GM21390 (cell line): Measurements from ENCODE around the gene RGSL1.
A peak's percentile ranks its signal among the peaks of the same experiment; 100 is the strongest.
"Not testable (repeated sequence)": the region's sequence is repeated elsewhere in the genome, so short reads cannot be mapped to it uniquely, and the experiment has no call there.

ENCODE experiments used
- ATAC-seq: cut with Tn5 transposase; IDR thresholded peaks from one replicate; pipeline ENCODE4 v1.9.1; 2021; ENCODE audit not compliant: unreplicated experiment

Gene RGSL1

DNA sequence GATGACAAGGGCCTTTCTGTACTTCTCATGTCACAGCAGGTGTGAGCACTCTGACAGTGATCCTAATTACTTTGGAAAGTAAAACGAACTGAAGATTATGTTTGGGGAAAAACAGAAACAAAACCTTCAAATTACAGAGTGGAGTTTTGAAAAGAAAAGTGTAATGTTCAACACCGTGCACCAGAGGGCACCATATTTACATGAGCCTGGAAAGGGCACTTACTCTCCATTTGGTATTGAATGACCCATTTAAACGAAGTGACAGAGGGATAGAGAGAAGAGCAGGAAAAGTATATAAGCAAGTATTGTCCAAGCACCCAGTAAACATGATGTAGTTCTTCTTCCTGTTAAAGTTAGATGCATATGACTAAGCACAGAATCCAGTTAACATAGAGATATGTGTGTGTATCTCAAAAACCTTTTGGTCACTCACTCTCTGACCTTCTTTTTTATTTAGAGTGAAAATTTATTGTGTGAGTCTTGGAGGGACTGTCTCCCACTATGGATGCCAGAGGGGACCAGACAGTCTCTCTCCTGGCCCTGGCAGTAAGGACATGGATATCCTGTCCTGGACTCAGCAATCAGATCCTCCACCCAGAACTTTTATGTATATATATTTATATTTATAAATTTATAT lies 3.8 kb upstream of the RGSL1 start:
- ATAC-seq = peak; percentile 71

GRCh38 chr1:182447124-182447523 lies 2.8 kb upstream of the RGSL1 start:
- ATAC-seq = not testable (repeated sequence)

DNA sequence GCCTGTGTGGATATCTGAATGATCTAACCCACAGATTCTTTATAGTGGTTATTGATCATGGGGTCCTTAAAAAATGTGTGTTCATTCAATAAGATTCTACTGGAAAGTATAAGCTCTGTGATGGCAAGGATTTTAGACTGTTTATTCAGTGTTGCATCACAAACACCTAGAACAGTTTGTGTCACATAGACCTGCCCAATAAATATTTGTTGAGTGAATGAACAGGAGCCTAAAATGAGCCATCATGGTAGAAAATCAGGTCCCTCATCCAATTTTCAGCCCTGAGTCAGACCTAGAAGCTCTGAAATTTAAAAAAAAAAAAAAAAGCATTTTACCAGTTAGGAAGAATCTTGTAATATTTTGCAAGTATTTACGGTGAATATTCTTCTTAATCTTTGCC lies 2.3 kb upstream of the RGSL1 start:
- ATAC-seq = no peak

DNA sequence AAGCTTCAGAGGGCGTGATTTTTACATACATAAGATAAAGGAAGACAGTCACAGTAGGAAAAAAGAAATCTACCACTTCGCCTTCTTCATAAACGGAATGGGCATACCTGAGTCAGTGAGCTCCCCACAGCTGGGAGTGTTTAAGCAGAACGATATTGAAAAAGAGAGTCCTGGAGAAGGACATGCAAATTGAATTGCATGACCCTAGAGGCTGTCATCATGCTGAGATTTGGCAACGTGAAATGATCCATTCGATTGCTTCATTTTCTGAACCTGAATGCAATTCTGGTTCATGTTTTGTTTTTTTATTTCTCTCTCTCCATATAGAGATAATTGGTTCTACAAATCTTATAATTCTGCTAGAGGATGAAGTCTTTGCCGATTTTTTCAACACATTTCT lies 3.7 kb downstream of the RGSL1 start:
- no peak for ATAC-seq

DNA sequence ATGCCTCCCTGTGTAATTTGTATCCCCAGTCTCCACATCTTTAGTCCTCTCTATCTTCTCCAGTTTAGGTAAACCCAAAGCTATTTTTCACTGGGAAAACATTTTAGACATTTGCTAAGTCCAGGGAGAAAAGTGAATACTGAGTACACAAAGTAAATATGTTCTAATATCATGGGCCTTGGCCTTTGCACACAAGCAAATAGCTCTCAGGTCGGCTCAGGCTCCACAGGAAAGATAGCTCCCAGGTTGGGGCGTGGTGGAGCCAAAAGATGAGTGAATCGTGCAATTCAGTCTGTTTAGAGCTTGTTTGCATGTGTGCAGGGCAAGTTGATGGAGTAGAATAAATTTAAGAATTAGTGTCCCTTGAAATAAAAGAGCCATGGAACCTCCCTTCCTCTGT lies 7.9 kb downstream of the RGSL1 start:
- no peak for ATAC-seq

DNA sequence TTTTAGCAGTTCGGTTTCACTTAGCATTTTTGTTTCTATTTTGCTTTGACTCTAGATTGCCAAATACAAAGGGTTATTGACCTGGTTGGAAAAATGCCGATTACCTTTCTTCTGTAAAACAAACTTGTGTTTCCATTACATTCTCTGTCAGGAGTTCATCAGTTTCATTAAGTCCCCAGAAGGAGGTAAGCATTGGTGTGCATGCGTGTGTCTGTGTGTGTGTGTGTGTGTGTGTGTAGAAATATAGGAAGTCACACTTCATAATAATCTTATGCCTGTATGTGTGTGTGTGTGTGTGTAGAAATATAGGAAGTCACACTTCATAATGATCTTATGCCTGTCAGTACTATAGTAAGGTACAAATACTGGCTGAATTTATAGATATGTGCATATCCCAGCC lies 10.0 kb downstream of the RGSL1 start:
- ATAC-seq = no peak

GRCh38 chr1:182460550-182460951 lies 10.6 kb downstream of the RGSL1 start:
- ATAC-seq = no peak

DNA sequence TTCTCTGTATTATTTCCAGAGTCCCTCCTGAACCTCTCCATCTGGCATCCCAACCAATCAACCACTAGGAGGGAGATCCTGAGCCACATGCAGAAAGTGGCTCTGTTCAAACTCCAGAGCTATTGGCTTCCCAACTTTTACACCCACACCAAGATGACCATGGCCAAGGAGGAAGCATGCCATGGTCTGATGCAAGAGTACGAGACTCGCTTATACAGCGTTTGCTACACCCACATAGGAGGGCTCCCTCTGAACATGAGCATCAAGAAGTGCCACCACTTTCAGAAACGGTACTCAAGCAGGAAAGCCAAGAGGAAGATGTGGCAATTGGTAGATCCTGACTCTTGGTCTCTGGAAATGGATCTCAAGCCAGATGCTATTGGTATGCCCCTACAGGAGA lies 23.6 kb downstream of the RGSL1 start:
- ATAC-seq = no peak

GRCh38 chr1:182476625-182477024 lies 26.7 kb downstream of the RGSL1 start:
- no peak for ATAC-seq

DNA sequence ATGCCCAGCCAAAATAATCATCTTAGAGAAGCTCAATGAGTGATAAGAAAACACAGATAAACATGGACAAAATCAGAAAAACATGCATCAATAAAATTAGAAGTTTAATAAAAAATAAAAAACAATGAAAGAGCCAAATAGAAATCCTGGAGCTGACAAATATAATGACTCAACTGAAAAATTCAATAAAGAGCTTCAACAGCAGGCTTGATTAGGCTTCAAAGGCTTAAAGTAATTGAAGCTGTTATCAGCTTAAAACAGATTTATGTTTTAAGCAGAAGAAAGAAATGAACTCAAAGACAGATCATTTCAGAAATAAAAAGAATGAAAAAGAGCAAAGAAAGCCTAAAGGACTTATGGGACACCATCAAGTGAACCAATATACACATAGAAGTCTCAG lies 28.3 kb downstream of the RGSL1 start:
- ATAC-seq = no peak

- no peak for ATAC-seq
These were observed 34.1 kb downstream of the RGSL1 start for GRCh38 chr1:182484067-182484466.

DNA sequence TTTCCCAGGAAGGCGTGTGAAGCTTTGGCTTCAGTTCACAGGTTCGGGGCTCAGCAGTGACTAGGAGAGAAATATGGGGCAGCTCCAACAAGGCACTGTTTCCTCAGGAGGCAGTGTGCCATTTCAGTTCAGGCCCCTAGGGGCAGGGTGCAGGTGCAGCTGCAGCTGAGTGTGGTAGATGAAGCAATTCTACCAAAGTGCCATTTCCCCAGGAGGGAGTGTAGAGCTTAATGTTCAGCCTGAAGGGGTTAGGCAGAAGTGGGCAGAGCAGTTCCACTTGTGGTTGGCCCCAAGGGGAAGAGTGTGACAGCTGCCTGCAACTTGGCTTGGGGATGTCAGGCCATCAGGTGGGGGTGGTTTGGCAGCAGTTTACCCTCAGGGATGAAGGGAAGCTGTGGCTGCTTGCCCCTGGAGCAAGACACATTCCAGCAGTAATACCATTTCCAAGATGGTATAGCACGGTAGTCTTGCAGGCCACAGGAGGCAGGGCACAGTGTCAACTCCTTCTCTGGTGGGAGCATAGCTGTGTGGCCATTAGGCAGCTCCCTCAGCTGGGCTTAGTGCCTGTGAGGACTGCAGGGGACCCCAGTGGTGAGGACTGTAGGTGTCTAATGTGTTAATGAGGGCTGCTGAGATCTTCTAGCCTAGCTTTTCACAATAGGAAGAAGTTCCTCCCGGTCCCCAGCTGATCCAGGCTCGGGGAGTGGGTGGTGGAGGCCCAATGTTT lies 34.7 kb downstream of the RGSL1 start:
- peak; percentile 97 for ATAC-seq

DNA sequence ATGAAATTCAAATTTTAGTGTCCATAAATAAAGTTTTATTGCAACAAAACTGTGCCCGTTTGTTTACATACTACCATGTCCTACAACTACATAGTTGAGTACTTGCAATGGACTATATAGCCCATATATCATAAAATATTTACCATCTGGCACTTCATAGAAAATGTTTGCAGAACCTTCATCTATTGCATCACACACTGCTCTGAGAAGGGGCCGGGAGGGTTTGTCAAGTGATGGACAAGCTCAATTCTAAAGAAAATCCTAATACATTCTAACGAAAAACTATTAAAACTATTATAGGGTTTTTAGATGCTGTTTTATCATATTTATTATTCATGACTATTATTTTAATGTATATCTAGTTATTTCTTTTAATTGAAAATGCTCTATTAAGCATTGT lies 35.9 kb downstream of the RGSL1 start:
- no peak for ATAC-seq

DNA sequence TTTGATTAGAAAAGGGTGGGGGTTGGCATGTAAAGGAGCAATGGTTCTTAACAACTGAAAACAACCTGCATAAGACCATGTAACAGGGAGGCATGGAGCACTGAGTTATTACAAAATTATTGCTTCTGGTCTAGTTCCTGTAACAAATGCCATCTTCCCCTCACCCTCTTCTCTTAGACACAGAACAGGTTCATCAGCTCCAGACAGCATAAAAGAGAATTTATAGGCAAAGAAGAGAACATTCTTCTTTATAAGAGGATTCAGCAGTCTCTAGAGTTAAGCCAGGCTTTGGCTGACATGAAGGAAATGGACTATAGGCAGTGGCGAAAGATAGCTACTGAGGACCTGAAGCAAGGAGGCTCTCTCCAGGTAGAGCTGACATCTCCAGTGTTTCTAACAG lies 38.9 kb downstream of the RGSL1 start:
- ATAC-seq = no peak

DNA sequence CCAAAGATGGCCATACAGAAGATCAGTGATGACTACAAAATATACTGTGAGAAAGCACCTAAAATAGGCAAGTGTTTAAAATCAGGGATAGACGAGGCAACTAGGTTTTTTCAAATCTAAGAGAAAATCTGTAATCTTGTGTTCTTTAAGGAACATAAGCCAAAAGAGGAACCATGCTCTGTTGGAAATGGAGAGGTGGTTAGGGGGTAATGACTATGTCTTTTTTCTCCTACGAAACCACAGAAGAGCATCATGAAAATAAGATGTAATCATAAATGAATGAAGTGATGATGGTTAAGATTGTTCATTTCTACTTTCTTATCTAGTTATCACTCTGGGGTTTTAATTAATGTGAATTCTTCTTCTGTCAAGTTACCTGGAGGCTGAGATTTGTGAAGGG lies 43.1 kb downstream of the RGSL1 start:
- no peak for ATAC-seq

GRCh38 chr1:182495002-182495401 lies 45.1 kb downstream of the RGSL1 start:
- ATAC-seq = no peak

GRCh38 chr1:182495693-182496092 lies 45.7 kb downstream of the RGSL1 start:
- ATAC-seq = no peak

- no peak for ATAC-seq
These were observed 57.7 kb downstream of the RGSL1 start for GRCh38 chr1:182507685-182508084.

DNA sequence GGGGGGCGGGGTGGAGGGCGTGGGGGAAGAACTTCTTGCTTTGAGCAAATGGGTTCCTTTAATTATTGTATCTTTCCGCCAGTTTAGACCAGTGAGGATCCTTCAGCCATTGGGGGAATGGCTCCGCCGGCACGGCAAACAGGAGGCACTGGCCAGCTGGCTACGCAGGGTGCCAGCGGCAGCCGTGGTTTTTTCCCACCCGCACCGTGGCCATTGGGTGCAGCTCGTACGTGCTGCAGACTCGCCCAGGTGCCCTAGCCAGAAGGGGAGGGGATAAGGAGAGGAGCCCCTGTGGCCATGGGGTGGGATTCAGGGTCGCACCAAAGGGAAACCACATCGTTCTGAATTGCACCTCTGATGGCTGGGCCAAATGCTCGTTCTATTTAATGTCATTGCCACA lies 65.6 kb downstream of the RGSL1 start:
- no peak for ATAC-seq

GRCh38 chr1:182520736-182521135 lies 70.8 kb downstream of the RGSL1 start:
- no peak for ATAC-seq

DNA sequence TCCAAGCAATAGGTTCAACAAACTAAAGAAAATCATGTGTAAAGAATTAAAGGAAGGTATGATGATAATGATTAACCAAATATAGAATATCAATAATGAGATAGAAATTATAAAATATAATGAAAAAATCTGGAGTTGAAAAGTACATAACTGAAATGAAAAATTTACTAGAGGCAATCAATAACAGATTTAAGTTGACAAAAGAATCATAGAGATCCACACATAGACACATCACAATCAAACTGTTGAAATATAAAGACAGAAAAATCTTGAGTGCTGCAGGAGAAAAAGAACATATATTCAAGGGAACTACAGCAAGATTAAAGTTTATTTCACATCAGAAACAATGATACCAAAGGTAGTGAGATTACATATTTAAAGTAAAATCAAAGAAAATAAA lies 75.4 kb downstream of the RGSL1 start:
- no peak for ATAC-seq

DNA sequence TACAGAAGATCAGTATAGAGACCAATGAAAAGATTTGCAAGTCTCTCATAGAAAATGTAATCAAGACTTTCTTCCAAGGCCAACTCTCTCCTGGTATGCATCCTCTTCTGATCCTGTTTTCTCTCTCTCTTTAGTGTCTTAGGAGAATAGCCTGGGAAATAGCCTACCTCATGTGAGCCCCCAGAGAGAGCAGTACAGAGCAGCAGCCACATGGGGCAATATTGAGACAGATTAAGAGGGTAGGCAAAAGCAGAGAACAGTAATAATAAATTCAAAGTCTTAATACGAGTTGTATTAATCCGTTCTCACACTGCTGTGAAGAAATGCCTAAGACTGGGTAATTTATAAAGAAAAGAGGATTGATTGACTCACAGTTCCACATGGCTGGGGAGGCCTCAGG lies 77.7 kb downstream of the RGSL1 start:
- ATAC-seq = no peak

- ATAC-seq = not testable (repeated sequence)
These were observed 78.3 kb downstream of the RGSL1 start for GRCh38 chr1:182528206-182528605.
